ENCODE results near the gene OTOP2. TPM values are rescaled to one million over a fixed set of nuclear protein-coding genes. Genes with fewer than 3 reads are reported as not detected.
"Not testable (repeated sequence)": the region's sequence is repeated elsewhere in the genome, so short reads cannot be mapped to it uniquely, and the experiment has no call there.

The OTOP2 gene
- total RNA-seq, 2 experiments from 2014 or later, result not detected

GRCh38 chr17:74893936-74894671 is 30.0 kb upstream of the OTOP2 start:
- ChIA-PET CTCF (no interaction called here), POLR2A (no interaction called here)

- POLR2A ChIA-PET, result no interaction called here
- CTCF ChIA-PET, result interaction anchor here (0.8 to 1.3 kb wide), 2 partner anchors 58 to 107 kb away, joined by 3 read pairs; no protein-coding TSS in a partner anchor
Measured at GRCh38 chr17:74898376-74898946, 25.6 kb upstream of the OTOP2 start.

GRCh38 chr17:74900208-74900607 is 23.9 kb upstream of the OTOP2 start:
- POLR2A ChIA-PET, result no interaction called here
- CTCF ChIA-PET, result interaction anchor here (1.3 kb wide), 1 partner anchor 109 kb away, joined by 3 read pairs; no protein-coding TSS in a partner anchor

GRCh38 chr17:74901353-74902135 is 22.5 kb upstream of the OTOP2 start:
- ChIA-PET POLR2A (no interaction called here), CTCF (interaction anchor here (1.2 kb wide), 1 partner anchor 57 kb away, joined by 3 read pairs; no protein-coding TSS in a partner anchor)

- ChIA-PET POLR2A (no interaction called here), CTCF (interaction anchor here (1.2 kb wide), 1 partner anchor 55 kb away, joined by 3 read pairs; no protein-coding TSS in a partner anchor)
Measured at GRCh38 chr17:74903034-74903433, 21.0 kb upstream of the OTOP2 start.

GRCh38 chr17:74903671-74904070 is 20.4 kb upstream of the OTOP2 start:
- ChIA-PET CTCF (no interaction called here), POLR2A (no interaction called here)

- CTCF ChIA-PET, result no interaction called here
Measured at GRCh38 chr17:74904687-74905409, 19.2 kb upstream of the OTOP2 start.

GRCh38 chr17:74906214-74906793 is 17.8 kb upstream of the OTOP2 start:
- POLR2A ChIA-PET, result interaction anchor here (0.6 kb wide), 1 partner anchor 363 kb away, joined by 10 read pairs; no protein-coding TSS in a partner anchor
- CTCF ChIA-PET, result interaction anchor here (0.7 to 0.8 kb wide), 2 partner anchors 55 to 452 kb away, joined by 3 read pairs; no protein-coding TSS in a partner anchor

More at GRCh38 chr17:74904687-74905409, 19.2 kb upstream of the OTOP2 start:
- POLR2A ChIA-PET, result no interaction called here

- ChIA-PET CTCF (interaction anchor here (0.8 kb wide), 1 partner anchor 54 kb away, joined by 3 read pairs; no protein-coding TSS in a partner anchor), POLR2A (no interaction called here)
Measured at GRCh38 chr17:74907012-74907411, 17.1 kb upstream of the OTOP2 start.

GRCh38 chr17:74909097-74909496 is 15.0 kb upstream of the OTOP2 start:
- CTCF ChIA-PET, result interaction anchor here (0.7 kb wide), 1 partner anchor 47 kb away, joined by 3 read pairs; no protein-coding TSS in a partner anchor
- POLR2A ChIA-PET, result not testable (repeated sequence)

GRCh38 chr17:74911423-74911822 is 12.7 kb upstream of the OTOP2 start:
- POLR2A ChIA-PET, CTCF ChIA-PET: not testable (repeated sequence)

- CTCF ChIA-PET, result interaction anchor here (1.2 kb wide), 1 partner anchor 18 kb away, joined by 3 read pairs; no protein-coding TSS in a partner anchor
- POLR2A ChIA-PET, result no interaction called here
Measured at GRCh38 chr17:74916136-74916850, 7.8 kb upstream of the OTOP2 start.

- ChIA-PET CTCF (interaction anchor here (1.2 kb wide), 1 partner anchor 17 kb away, joined by 3 read pairs; no protein-coding TSS in a partner anchor), POLR2A (no interaction called here)
Measured at GRCh38 chr17:74916851-74917199, 7.2 kb upstream of the OTOP2 start.

- ChIA-PET POLR2A (no interaction called here), CTCF (interaction anchor here (1.2 kb wide), 1 partner anchor 17 kb away, joined by 3 read pairs; no protein-coding TSS in a partner anchor)
Measured at GRCh38 chr17:74917430-74917829, 6.6 kb upstream of the OTOP2 start.

GRCh38 chr17:74918906-74919305 is 5.2 kb upstream of the OTOP2 start:
- CTCF ChIA-PET, result interaction anchor here (0.7 to 2.3 kb wide), 2 partner anchors 39 to 47 kb away, joined by 3 to 8 read pairs; no protein-coding TSS in a partner anchor
- POLR2A ChIA-PET, result no interaction called here

GRCh38 chr17:74919440-74920305 is 4.4 kb upstream of the OTOP2 start:
- CTCF ChIA-PET, result interaction anchor here (2.3 kb wide), 1 partner anchor 38 kb away, joined by 8 read pairs; no protein-coding TSS in a partner anchor
- POLR2A ChIA-PET, result no interaction called here

GRCh38 chr17:74920306-74920620 is 3.8 kb upstream of the OTOP2 start:
- ChIA-PET POLR2A (no interaction called here), CTCF (interaction anchor here (0.5 to 2.3 kb wide), 2 partner anchors 37 to 981 kb away, joined by 4 to 8 read pairs; no protein-coding TSS in a partner anchor)

All from activated CD8-positive, alpha-beta memory T cell treated with anti-CD3 and anti-CD28 coated beads for 36 hours (primary cell).